ENCODE measurements around the gene PCDHGB4.
"Not testable (repeated sequence)": the region's sequence is repeated elsewhere in the genome, so short reads cannot be mapped to it uniquely, and the experiment has no call there.

PCDHGB4 gene

GRCh38 chr5:141369994-141370848 lies 17.3 kb upstream of the PCDHGB4 start, which contains the start of gene PCDHGB3:
Gene PCDHGB3, plus strand, starts transcription at chr5:141370242. Its CDS starts 153 bp downstream, at chr5:141370395.
- peak; percentile 13 for DNase-seq

- no peak for DNase-seq
These were observed 15.7 kb upstream of the PCDHGB4 start for GRCh38 chr5:141371572-141372475.

DNA sequence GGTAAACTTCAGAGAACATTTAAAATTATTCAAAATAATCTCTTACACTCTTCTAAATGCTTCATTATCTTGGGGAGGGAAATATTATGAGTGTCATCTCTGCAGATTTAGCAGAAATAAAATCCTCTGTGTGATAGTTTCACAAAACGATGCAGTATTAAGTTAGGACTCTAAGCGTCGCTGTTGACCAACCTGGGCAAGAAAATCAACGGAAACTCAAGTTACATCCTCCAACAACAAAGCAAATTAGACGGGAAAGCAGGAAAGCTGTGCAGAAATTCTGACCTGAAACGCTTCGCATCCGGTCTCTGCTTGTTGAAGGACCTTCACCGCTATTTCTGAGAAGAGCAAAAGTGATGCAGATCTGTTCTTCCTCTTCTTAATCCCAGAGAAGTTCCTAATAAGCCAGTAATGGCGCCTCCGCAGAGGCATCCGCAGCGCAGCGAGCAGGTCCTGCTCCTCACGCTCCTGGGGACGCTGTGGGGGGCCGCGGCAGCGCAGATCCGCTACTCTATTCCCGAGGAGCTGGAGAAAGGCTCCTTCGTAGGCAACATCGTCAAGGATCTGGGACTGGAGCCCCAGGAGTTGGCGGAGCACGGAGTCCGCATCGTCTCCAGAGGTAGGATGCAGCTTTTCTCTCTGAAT lies 13.7 kb upstream of the PCDHGB4 start, which contains the start of gene PCDHGA6:
Gene PCDHGA6 (plus strand): TSS at position 219 of the 645 bp plus-strand sequence. CDS start 193 bp downstream, at position 412.
- DNase-seq = no peak

DNA sequence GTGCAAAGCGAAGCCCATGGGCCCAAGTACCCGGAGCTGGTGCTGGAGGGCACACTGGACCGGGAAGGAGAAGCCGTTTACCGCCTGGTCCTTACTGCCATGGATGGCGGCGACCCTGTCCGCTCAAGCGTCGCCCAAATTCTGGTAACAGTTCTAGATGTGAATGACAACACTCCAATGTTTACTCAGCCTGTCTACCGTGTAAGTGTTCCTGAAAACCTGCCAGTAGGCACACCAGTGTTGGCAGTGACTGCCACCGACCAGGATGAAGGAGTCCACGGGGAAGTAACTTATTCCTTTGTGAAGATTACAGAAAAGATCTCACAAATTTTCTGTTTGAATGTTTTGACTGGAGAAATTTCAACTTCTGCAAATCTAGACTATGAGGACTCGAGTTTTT lies 12.9 kb upstream of the PCDHGB4 start:
- DNase-seq = no peak

DNA sequence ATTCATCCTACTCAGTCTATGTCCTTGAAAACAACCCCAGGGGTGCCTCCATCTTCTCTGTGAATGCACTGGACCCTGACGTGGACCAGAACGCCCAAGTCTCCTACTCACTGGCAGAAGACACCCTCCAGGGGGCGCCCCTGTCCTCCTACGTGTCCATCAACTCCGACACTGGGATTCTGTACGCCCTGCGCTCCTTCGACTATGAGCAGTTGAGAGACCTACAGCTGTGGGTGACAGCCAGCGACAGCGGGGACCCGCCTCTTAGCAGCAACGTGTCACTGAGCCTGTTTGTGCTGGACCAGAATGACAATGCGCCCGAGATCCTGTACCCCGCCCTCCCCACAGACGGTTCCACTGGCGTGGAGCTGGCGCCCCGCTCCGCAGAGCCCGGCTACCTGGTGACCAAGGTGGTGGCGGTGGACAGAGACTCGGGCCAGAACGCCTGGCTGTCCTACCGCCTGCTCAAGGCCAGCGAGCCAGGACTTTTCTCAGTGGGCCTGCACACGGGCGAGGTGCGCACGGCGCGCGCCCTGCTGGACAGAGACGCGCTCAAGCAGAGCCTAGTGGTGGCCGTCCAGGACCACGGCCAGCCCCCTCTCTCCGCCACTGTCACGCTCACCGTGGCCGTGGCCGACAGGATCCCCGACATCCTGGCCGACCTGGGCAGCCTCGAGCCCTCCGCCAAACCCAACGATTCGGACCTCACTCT lies 11.9 kb upstream of the PCDHGB4 start:
- not testable (repeated sequence) for DNase-seq

DNA sequence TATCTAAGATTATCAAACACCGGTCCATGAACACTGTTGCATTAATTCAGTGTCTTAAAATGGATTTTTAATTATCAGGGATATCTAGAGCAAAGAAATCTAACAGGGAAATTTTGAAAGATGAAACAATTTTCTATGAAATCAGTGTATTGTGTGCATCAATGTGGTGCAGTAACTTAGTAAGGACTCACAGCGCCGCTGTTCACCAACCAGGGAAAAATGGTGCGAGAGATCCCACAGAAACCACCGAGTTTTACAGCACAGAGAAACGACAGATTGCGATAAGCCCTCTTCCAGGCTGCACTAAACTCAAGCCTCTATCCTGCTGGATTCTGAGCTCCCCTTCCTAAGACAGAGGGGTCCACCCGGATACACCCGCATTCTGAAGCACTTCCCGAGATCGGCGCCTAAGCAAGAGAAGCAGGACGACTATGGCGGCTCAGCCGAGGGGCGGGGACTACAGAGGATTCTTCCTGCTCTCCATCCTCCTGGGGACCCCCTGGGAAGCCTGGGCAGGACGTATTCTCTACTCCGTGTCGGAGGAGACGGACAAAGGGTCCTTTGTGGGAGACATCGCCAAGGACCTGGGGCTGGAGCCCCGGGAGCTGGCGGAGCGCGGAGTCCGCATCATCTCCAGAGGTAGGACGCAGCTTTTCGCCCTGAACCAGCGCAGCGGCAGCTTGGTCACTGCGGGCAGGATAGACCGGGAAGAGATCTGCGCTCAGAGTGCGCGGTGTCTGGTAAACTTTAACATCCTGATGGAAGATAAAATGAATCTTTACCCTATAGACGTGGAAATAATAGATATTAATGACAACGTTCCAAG lies 4.8 kb upstream of the PCDHGB4 start, which contains the start of gene PCDHGA7:
Gene PCDHGA7 (plus strand): TSS at position 274 of the 826 bp plus-strand sequence. CDS start 158 bp downstream, at position 432.
- DNase-seq = no peak

DNA sequence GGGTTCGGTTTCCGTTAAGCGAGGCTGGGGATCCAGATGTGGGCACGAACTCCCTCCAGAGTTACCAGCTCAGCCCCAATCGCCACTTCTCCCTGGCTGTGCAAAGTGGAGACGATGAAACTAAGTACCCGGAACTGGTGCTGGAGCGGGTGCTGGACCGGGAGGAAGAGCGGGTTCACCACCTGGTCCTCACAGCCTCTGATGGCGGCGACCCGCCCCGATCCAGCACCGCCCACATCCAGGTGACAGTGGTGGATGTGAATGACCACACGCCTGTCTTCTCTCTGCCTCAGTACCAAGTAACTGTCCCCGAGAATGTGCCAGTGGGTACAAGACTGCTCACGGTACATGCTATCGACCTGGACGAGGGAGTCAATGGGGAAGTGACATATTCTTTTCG lies 4.2 kb upstream of the PCDHGB4 start:
- DNase-seq = no peak

- no peak for DNase-seq
These were observed 2.8 kb upstream of the PCDHGB4 start for GRCh38 chr5:141384471-141385267.

- no peak for DNase-seq
These were observed 1.2 kb downstream of the PCDHGB4 start for GRCh38 chr5:141388661-141389060.

GRCh38 chr5:141389153-141390042 lies 1.9 kb downstream of the PCDHGB4 start:
- no peak for DNase-seq

DNA sequence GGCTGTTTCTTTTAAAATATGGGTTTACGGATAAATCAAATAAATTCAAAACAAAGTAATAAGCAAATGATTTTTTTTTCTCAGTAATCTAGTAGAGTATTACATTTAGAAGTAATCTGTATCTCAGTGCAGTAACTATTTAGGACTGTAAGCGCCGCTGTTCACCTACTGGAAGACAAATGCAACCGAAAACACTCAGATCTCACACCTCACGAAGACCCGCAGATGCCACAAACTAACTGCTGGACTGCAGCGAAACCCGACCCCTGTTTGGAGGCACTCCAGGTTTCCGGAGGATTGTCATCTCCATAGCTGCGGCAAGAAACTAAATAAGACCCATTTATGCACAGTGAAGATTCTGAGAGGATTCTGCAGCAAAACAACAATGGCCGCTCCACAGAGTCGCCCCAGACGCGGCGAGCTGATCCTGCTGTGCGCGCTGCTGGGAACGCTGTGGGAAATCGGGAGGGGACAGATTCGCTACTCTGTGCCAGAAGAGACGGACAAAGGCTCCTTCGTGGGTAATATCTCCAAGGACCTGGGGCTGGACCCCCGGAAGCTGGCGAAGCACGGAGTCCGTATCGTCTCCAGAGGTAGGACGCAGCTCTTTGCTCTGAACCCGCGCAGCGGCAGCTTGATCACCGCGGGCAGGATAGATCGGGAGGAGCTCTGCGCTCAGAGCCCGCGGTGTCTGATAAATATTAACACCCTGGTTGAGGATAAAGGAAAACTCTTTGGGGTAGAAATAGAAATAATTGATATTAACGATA lies 5.1 kb downstream of the PCDHGB4 start, which contains the start of gene PCDHGA8:
Gene PCDHGA8 (plus strand): TSS at position 205 of the 770 bp plus-strand sequence. CDS start 181 bp downstream, at position 386.
- DNase-seq = no peak

- DNase-seq = no peak
These were observed 5.8 kb downstream of the PCDHGB4 start for GRCh38 chr5:141393267-141393666.

- DNase-seq = not testable (repeated sequence)
These were observed 7.1 kb downstream of the PCDHGB4 start for GRCh38 chr5:141394401-141395187.

- DNase-seq = peak; percentile 30
These were observed 10.5 kb downstream of the PCDHGB4 start, which contains the start of gene PCDHGB5 for GRCh38 chr5:141397756-141398551. Gene PCDHGB5, plus strand, starts transcription at chr5:141397947. Its CDS starts 181 bp downstream, at chr5:141398128.

- DNase-seq = no peak
These were observed 11.1 kb downstream of the PCDHGB4 start for GRCh38 chr5:141398608-141399007.

- DNase-seq = no peak
These were observed 12.2 kb downstream of the PCDHGB4 start for GRCh38 chr5:141399555-141400258.
